Pons (tissue), 1 donor: ENCODE data around the gene TRIM67.
"Not testable (repeated sequence)": the region's sequence is repeated elsewhere in the genome, so short reads cannot be mapped to it uniquely, and the experiment has no call there.

Experiments
- DNase-seq: peaks from one replicate; pipeline ENCODE4 v3.0.0-alpha.2; 2016; ENCODE audit warnings: low spot score

The TRIM67 gene

GRCh38 chr1:231158141-231158540, 3.7 kb upstream of the TRIM67 start:
- DNase-seq = not testable (repeated sequence)

GRCh38 chr1:231159202-231159962, 2.5 kb upstream of the TRIM67 start:
- no peak for DNase-seq

GRCh38 chr1:231159963-231160761, 1.7 kb upstream of the TRIM67 start:
- no peak for DNase-seq

DNA sequence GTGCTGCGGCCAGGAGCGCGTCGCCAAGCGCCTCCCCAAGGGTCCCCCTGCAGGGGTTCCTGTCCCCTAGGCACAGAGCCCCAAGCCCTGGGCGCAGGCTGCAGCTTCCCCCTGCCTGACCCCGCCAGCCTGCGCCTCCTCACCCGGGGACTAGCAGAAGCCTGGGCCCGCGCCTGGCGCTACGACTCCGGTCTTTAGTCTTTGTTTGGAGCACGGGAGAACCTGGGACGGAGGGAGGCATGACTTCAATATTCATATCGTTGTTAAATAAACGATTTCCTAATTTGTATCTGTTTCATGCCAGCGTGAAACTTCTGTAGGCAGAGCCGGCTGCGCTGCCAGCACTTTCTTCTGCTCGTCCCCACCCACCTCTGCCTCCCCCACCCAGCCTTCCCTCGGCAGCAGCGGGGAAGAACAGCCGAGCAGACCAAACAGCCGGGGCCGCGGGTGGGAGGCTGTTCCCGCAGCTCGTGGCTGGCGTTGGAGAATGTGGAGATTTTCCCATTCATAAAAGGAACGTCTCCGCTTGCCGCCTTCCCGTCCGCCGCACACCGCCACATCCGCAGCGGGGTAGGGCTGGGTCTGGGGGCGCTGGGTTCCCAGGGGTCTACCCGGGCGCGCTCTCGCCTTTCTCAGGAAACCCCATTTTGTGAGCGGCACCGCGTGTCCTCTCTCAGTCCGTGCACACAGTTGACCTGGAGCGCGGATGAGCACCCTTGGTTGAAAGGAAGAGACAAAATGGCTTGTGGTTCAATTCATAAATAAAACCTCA, 777 bp upstream of the TRIM67 start:
- DNase-seq = no peak

DNA sequence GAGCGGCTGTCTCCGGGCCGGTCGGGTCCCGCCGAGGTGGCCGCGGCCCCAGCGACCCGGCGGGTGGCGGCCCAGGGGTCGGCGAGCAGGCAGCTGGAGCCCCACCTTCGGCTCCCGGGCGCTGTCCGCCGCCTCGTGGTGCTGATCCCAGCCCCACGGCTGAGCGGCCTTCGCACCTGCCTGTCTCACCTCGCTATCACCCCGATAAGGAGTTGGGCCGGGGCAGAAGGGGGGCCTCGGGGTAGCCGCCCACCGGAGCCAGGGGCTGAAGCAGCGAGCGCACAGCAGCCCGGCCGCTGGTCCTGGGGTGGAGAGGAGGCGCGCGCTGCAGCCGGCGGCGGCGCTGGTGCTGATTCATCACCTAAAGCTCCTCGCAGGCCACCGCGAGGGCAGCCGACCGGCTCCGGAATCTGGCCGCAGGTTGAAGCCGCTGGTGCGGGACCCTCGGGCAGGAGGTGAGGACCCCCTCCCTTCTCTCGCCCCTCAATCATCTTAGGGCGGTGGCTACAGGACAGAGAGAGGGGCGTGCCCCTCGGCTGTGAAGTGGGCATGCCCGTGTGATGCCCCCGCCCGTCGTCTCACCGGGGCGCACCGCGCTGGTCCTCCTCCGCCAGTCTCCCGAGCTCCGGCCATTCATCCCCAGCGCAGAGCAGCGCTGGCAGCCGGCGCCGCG, 575 bp downstream of the TRIM67 start:
- DNase-seq = no peak

GRCh38 chr1:231162970-231163829, 1.3 kb downstream of the TRIM67 start:
- no peak for DNase-seq

GRCh38 chr1:231163830-231164427, 2.1 kb downstream of the TRIM67 start:
- no peak for DNase-seq

- DNase-seq = no peak
Measured at GRCh38 chr1:231165371-231165770, 3.5 kb downstream of the TRIM67 start.

DNA sequence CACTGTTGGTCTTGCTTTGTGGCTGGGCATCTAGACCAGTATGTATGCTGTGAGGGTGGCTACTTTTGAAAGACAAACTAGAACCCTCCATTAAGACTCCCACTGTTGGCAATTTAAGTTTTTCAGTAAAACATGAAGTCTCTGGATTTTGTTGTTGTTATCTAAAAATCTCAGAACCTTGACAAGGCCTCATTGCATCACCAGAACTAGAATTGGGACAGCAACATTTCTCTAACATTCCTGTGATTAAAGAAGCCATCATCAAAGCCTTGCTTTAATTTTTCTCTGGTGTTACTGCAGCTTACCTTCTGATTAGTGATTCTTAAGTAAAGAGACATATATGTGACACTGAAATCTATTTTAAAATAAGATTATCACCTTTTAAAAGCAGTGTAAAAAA, 4.5 kb downstream of the TRIM67 start:
- DNase-seq = no peak

DNA sequence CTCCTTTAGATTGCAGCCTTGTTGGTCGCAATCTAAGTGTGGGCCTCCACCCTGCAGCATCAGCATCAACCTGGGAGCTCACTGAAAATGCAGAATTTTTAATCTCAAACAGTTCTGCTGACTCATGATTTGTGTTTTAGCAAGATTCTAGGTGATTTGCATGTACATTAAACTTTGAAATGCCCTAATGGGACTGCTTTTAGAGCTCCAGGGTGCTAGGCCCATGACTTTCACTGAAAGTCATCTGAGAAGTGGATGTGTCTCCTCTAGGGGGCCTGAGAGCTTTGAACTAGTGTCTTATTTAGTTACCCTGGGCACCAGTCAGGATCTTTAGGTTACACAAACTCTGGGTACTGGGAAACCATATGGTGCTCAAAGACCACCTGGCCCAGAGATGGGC, 9.0 kb downstream of the TRIM67 start:
- DNase-seq = no peak

- DNase-seq = no peak
Measured at GRCh38 chr1:231171623-231172197, 9.9 kb downstream of the TRIM67 start.

DNA sequence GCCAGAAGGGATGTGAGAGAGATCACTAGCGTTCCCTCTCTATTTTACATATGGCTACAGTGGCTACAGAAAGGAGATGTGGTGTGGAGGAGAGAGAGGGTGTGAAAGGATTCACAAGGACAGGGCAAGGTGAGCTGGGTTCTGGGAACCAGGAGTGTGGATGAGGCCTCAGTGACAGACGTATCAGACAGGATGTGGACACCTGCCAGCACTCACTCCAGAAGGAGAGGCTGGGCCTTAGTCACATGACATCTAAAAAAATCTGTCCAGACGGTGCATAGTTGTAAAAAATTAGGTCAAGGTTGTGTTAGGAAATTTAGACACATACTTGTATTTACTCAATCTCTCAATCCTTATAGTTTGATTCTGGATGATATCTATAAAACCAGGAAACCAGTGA, 10.6 kb downstream of the TRIM67 start:
- DNase-seq = no peak

GRCh38 chr1:231176421-231176820, 14.6 kb downstream of the TRIM67 start:
- no peak for DNase-seq

DNA sequence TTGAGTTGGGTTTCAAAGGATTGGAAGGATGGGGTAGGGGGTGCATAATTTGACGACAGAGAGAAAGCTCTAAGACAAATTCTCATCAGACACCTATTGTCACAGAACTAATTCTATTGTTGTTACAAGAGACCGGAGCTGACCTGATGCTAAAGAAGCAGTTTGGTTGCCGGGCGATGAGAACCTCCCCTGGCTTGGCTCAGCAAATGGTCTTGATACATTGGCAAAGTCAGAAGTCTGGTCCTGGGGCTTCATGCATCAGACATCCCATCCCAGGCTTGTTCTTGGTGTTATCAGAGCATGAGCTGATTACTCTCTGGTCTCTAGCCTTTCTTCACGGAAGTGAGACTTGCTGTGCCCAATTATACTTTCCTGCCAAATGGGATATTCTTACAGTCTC, 15.4 kb downstream of the TRIM67 start:
- no peak for DNase-seq

DNA sequence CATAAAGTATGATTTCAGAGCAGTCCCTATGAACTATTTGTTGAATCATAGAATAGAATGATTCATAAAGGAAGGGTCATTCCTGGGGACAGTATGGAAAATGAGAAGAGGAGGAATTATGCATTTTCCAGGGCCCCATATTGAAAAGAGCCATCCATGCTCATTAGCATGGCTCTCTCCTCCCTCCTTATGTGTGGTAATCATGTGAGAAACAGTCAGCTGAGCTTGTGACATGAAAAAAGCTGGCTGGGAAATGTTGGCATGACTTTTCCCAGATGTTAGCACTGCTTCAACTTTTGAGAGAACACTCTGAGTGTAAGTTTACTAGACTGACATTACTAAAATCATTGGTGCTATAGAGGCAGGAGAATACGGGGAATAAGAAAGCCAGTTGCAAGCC, 16.1 kb downstream of the TRIM67 start:
- no peak for DNase-seq

DNA sequence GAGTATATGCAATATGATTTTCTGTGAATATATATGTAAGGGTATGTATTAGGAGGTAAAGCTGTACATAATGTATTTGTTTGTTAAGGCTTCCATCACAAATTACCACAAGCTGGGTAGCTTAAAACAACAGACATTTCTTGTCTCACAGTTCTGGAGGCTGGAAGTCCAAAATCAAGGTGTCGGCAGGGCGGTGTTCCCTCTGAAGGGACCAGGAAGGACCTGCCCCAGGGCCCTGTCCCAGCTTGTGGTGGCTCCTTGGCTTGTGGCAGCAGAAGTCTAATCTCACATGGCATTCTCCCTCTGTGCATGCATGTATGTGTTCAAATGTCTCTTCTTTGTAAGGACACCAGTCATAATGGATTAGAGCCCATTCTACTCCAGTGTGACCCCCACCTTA, 17.1 kb downstream of the TRIM67 start:
- no peak for DNase-seq

GRCh38 chr1:231180034-231180433, 18.2 kb downstream of the TRIM67 start:
- no peak for DNase-seq

GRCh38 chr1:231181271-231181670, 19.4 kb downstream of the TRIM67 start:
- DNase-seq = no peak

GRCh38 chr1:231182317-231182716, 20.5 kb downstream of the TRIM67 start:
- DNase-seq = no peak
